CD14-positive monocyte (primary cell): ENCODE results near the gene ENO2. TPM values are rescaled to one million over a fixed set of nuclear protein-coding genes. Genes with fewer than 3 reads are reported as not detected.

Experiments used
- DNase-seq, 3 donors: peaks; one replicate each; pipeline ENCODE4 v3.0.0-alpha.2; 2011 to 2022
- H2AFZ ChIP-seq: 2 replicates; pipeline ENCODE4 v1.6.0; 2012; ENCODE audit warnings: mild to moderate bottlenecking, low read depth, low read length, inconsistent platforms; ENCODE audit not compliant: insufficient read depth, poor library complexity, severe bottlenecking
- H3K27ac ChIP-seq, 2 donors: 1 replicate in 1 of 2; 2 replicates in 1 of 2; pipeline ENCODE4 v1.5.1; 2012 to 2013; ENCODE audit warnings: low read length in 2 of 2, control low read depth in 1 of 2, inconsistent platforms in 1 of 2, low read depth in 1 of 2, mild to moderate bottlenecking in 1 of 2
- H3K27me3 ChIP-seq, 2 donors: one replicate each; pipeline versions ENCODE4 v1.6.0 to v1.6.1; 2011 to 2013; ENCODE audit warnings: low read length in 2 of 2; ENCODE audit not compliant: control insufficient read depth in 2 of 2, insufficient read depth in 2 of 2
- H3K36me3 ChIP-seq, 2 donors: replicated peaks in 1 of 2; 1 replicate in 1 of 2; 2 replicates in 1 of 2; pipeline versions ENCODE4 v1.5.1 to v1.6.1; 2012 to 2013; ENCODE audit warnings: low read length in 2 of 2, control low read depth in 1 of 2, inconsistent platforms in 1 of 2, mild to moderate bottlenecking in 1 of 2; ENCODE audit not compliant: insufficient read depth in 2 of 2, control insufficient read depth in 1 of 2
- H3K4me1 ChIP-seq, 2 donors: 1 replicate in 1 of 2; 2 replicates in 1 of 2; pipeline versions ENCODE4 v1.5.1 to v1.6.1; 2012 to 2013; ENCODE audit warnings: low read length in 2 of 2, control low read depth in 1 of 2, inconsistent platforms in 1 of 2, mild to moderate bottlenecking in 1 of 2, moderate library complexity in 1 of 2; ENCODE audit not compliant: insufficient read depth in 2 of 2, control insufficient read depth in 1 of 2
- H3K4me2 ChIP-seq: replicated peaks from 2 replicates; pipeline ENCODE3; 2012; ENCODE audit warnings: low read length, moderate library complexity, mild to moderate bottlenecking; ENCODE audit not compliant: poor library complexity, severe bottlenecking; ENCODE audit errors: extremely low read depth
- H3K4me3 ChIP-seq, 3 experiments: fragments of 200-600 bp in 1 of 3; sonication (generic) in 1 of 3; replicated peaks in 1 of 3; 1 replicate in 2 of 3; 2 replicates in 1 of 3; pipeline ENCODE4 v1.5.1; 2011 to 2013; ENCODE audit warnings: low read length in 3 of 3, mild to moderate bottlenecking in 3 of 3, control low read depth in 2 of 3, low read depth in 2 of 3, inconsistent platforms in 1 of 3, moderate library complexity in 1 of 3
- H3K79me2 ChIP-seq: 2 replicates; pipeline ENCODE4 v1.6.0; 2012; ENCODE audit warnings: mild to moderate bottlenecking, control low read depth, inconsistent platforms, low read length, moderate library complexity; ENCODE audit not compliant: insufficient read depth
- H3K9ac ChIP-seq: 2 replicates; pipeline ENCODE4 v1.6.0; 2017; ENCODE audit warnings: low read length, mild to moderate bottlenecking; ENCODE audit not compliant: insufficient read depth, poor library complexity, severe bottlenecking
- H3K9me3 ChIP-seq, 2 donors: replicated peaks in 1 of 2; 1 replicate in 1 of 2; 2 replicates in 1 of 2; pipeline versions ENCODE4 v1.5.1 to v1.6.1; 2012 to 2013; ENCODE audit warnings: low read length in 2 of 2, control low read depth in 1 of 2; ENCODE audit not compliant: control insufficient read depth in 1 of 2, insufficient read depth in 1 of 2
- H4K20me1 ChIP-seq: 2 replicates; pipeline ENCODE4 v1.6.0; 2012; ENCODE audit warnings: mild to moderate bottlenecking, low read length, control low read depth, moderate library complexity; ENCODE audit not compliant: insufficient read depth
- H3K27ac Mint-ChIP-seq, 7 donors: one replicate each; pipeline ENCODE4 v1.8.0; 2020; ENCODE audit warnings: mild to moderate bottlenecking in 7 of 7, mixed read lengths in 7 of 7, moderate library complexity in 6 of 7, inconsistent platforms in 2 of 7
- H3K27me3 Mint-ChIP-seq, 3 donors: one replicate each; pipeline ENCODE4 v1.8.0; 2021 to 2022; ENCODE audit warnings: low read depth in 3 of 3, mild to moderate bottlenecking in 3 of 3, mixed read lengths in 3 of 3, moderate library complexity in 3 of 3, inconsistent platforms in 1 of 3
- H3K36me3 Mint-ChIP-seq, 2 donors: one replicate each; pipeline ENCODE4 v1.8.0; 2020; ENCODE audit warnings: mixed read lengths in 2 of 2, inconsistent platforms in 1 of 2, mild to moderate bottlenecking in 1 of 2
- H3K4me1 Mint-ChIP-seq: one replicate; pipeline ENCODE4 v1.8.0; 2020; ENCODE audit warnings: mild to moderate bottlenecking, mixed read lengths
- H3K4me3 Mint-ChIP-seq, 2 donors: one replicate each; pipeline ENCODE4 v1.8.0; 2020; ENCODE audit warnings: mild to moderate bottlenecking in 2 of 2, mixed read lengths in 2 of 2, moderate library complexity in 1 of 2
- H3K9me3 Mint-ChIP-seq, 7 donors: one replicate each; pipeline ENCODE4 v1.8.0; 2020 to 2022; ENCODE audit warnings: mixed read lengths in 7 of 7, mild to moderate bottlenecking in 6 of 7, moderate library complexity in 6 of 7, inconsistent platforms in 2 of 7
- WGBS: methylation state at CpG from one replicate; pipeline ENCODE4 v1.1.5; 2013; ENCODE audit warnings: missing lambda C conversion rate; ENCODE audit not compliant: insufficient coverage; 5-methylcytosine and 5-hydroxymethylcytosine counted together
- intact Hi-C, 2 donors: fragments of 100-400 bp; cut with micrococcal nuclease; formaldehyde crosslinking; loops; one replicate each; pipeline versions ENCODE4 v1.15.0 to v1.15.1; 2023
- polyA plus RNA-seq, 3 donors: library from polyadenylated mRNA; depleted of rRNA in 1 of 3; unstranded in 2 of 3; stranded (reverse) in 1 of 3; fragments of 300-500 nt in 2 of 3; fragments of >200 nt in 1 of 3; fragmentation: Illumina TruSeq in 2 of 3; gene quantifications; 1 replicate in 2 of 3; 2 replicates in 1 of 3; pipeline ENCODE4 v1.2.3, GENCODE V29; 2012 to 2021
- TF ChIP-seq, protein P1 (sequence below): fragments of 200-600 bp; IDR thresholded peaks from one replicate; pipeline ENCODE4 v1.8.0; 2022; ENCODE audit warnings: antibody characterized with exemption, mild to moderate bottlenecking

ENO2 gene
- polyA plus RNA-seq, 3 donors: 0.09 to 0.43 (median 0.19) TPM

DNA sequence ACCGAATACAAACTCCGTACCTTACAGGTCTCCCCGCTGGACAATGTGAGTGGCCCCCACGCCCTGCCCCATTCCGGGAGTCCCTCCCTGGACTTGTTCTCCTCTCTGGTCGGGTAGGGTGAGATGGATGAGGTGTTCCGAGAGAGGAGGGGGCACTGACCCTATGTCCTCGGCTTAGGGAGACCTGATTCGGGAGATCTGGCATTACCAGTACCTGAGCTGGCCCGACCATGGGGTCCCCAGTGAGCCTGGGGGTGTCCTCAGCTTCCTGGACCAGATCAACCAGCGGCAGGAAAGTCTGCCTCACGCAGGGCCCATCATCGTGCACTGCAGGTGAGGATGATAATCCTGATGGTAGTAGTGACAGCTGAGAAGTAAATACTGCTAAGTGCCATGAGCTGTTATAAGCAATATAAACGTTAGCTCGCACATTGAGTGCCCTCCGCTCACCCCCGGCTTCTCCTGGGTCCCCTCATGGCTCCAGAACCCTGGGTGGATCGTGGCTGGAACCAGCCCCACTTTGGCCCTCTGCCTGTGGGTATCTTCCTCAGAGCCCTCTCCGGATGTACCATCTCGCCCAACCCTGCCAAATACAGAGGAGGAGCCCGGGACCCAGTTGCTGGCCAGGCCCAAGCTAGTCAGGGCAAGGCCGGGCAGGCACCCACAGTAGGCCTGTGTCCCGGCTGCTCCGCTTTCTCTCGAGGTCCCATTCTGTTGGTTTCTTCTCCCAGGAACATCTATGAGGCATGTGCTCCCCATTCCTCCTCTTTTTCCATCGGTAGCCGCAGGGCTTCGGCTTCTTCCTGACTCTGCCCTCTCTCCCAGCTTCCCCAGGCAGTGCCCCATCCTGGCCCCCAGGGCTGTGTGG is 43.6 kb downstream of the ENO2 start:
- DNase-seq: no peak
- TF ChIP-seq, protein P1, sequence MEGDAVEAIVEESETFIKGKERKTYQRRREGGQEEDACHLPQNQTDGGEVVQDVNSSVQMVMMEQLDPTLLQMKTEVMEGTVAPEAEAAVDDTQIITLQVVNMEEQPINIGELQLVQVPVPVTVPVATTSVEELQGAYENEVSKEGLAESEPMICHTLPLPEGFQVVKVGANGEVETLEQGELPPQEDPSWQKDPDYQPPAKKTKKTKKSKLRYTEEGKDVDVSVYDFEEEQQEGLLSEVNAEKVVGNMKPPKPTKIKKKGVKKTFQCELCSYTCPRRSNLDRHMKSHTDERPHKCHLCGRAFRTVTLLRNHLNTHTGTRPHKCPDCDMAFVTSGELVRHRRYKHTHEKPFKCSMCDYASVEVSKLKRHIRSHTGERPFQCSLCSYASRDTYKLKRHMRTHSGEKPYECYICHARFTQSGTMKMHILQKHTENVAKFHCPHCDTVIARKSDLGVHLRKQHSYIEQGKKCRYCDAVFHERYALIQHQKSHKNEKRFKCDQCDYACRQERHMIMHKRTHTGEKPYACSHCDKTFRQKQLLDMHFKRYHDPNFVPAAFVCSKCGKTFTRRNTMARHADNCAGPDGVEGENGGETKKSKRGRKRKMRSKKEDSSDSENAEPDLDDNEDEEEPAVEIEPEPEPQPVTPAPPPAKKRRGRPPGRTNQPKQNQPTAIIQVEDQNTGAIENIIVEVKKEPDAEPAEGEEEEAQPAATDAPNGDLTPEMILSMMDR: no peak
- Histone ChIP-seq H3K4me3 (peak overlapping the region in 2 of 3 experiments; percentile 19 to 98), H3K79me2 (peaks cover 76% of the 10 kb centered on the region), H3K9me3 (no peaks in the 10 kb centered on the region), H3K4me2 (peak overlapping the region; percentile 92), H3K27ac (peak overlapping the region; percentile 87 to 95), H3K9ac (peak overlapping the region; percentile 68), H3K27me3 (no peaks in the 10 kb centered on the region), H3K4me1 (peaks cover 94 to 98% of the 10 kb centered on the region in 2 donors), H4K20me1 (peaks cover 96% of the 10 kb centered on the region), H3K36me3 (peaks cover 63% of the 10 kb centered on the region in 2 donors), H2AFZ (no peak overlapping the region)
- Mint-ChIP-seq H3K27me3 (peaks cover 0 to 7% (median 0%) of the 10 kb centered on the region in 3 donors), H3K9me3 (no peaks in the 10 kb centered on the region), H3K4me3 (peak overlapping the region; percentile 78 to 88), H3K36me3 (peaks cover 67 to 86% of the 10 kb centered on the region in 2 donors), H3K27ac (peak overlapping the region; percentile 96 to 99 (median 99)), H3K4me1 (peaks cover 92% of the 10 kb centered on the region)
- WGBS: 77% methylated on average over 17 of the region's 28 CpGs
- intact Hi-C loops: loop anchor here (2.0 to 10.0 kb wide), 2 partner anchors 13 to 423 kb away; partner anchors contain the start of genes C12orf57 (in 1 of the 2) and GAPDH (in 1 of the 2)

DNA sequence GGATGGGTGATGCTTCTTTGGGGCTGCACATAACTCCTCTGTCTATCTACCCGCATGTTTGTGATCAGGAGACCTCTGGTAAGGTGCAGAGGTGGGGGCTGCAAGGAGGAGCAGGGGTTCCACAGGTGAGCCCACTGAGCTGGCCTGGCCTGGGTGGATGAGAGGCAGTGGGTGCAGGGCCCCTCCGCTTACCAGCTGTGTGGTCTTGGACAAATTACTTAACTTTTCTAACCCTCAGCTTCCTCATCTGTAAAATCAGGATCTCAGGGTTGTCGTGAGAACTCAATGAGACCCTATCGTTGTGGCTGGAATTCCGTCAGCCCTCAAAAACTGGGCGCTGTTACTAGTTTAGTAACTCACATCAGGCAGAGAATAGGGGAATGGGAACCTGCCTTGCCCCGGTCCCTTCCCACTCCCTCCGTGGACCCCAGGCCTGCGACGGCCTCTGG is 44.3 kb downstream of the ENO2 start:
- TF ChIP-seq, protein P1: no peak
- intact Hi-C loops: loop anchor here (2.0 to 10.0 kb wide), 2 partner anchors 14 to 424 kb away; partner anchors contain the start of genes C12orf57 (in 1 of the 2) and GAPDH (in 1 of the 2)
- Mint-ChIP-seq H3K27ac (peak overlapping the region; percentile 96 to 99 (median 99)), H3K4me3 (peak overlapping the region; percentile 78 to 88), H3K36me3 (peaks cover 62 to 81% of the 10 kb centered on the region in 2 donors), H3K27me3 (peaks cover 0 to 7% (median 0%) of the 10 kb centered on the region in 3 donors), H3K9me3 (peaks cover 0 to 2% (median 0%) of the 10 kb centered on the region in 7 donors), H3K4me1 (peaks cover 91% of the 10 kb centered on the region)
- Histone ChIP-seq H2AFZ (no peak overlapping the region), H3K27me3 (no peaks in the 10 kb centered on the region), H3K27ac (peak overlapping the region; percentile 87 to 95), H3K36me3 (peaks cover 60 to 62% of the 10 kb centered on the region in 2 donors), H3K79me2 (peaks cover 70% of the 10 kb centered on the region), H3K4me1 (peaks cover 94 to 97% of the 10 kb centered on the region in 2 donors), H3K4me3 (peak overlapping the region in 2 of 3 experiments; percentile 19 to 98), H3K9me3 (no peaks in the 10 kb centered on the region), H4K20me1 (peaks cover 90% of the 10 kb centered on the region), H3K9ac (peak overlapping the region; percentile 68), H3K4me2 (peak overlapping the region; percentile 92)
- 11% methylated on average over 7 of the region's 10 CpGs for WGBS
- peak; percentile 47 to 79 (median 78) for DNase-seq
